Non-pigmented ciliary epithelial cell (primary cell): ENCODE measurements around the gene ARID4A.
"Not testable (repeated sequence)": the region's sequence is repeated elsewhere in the genome, so short reads cannot be mapped to it uniquely, and the experiment has no call there.

Experiments used
- DNase-seq: peaks from one replicate; pipeline ENCODE4 v3.0.0-alpha.2; 2010; ENCODE audit warnings: low read depth

The ARID4A gene

GRCh38 chr14:58291646-58292045, 6.7 kb upstream of the ARID4A start:
- no peak for DNase-seq

- no peak for DNase-seq
These were observed 6.2 kb upstream of the ARID4A start for GRCh38 chr14:58292187-58292586.

GRCh38 chr14:58294201-58294600, 4.2 kb upstream of the ARID4A start:
- no peak for DNase-seq

- DNase-seq = no peak
These were observed 1.6 kb upstream of the ARID4A start for GRCh38 chr14:58296726-58297125.

GRCh38 chr14:58297412-58297761, 968 bp upstream of the ARID4A start:
- DNase-seq = no peak

GRCh38 chr14:58297762-58298476, 436 bp upstream of the ARID4A start:
- peak; percentile 100 for DNase-seq

- no peak for DNase-seq
These were observed 1.3 kb downstream of the ARID4A start for GRCh38 chr14:58299401-58300330.

- no peak for DNase-seq
These were observed 3.1 kb downstream of the ARID4A start for GRCh38 chr14:58301416-58301815.

GRCh38 chr14:58305730-58306129, 7.4 kb downstream of the ARID4A start:
- DNase-seq = no peak

- no peak for DNase-seq
These were observed 9.4 kb downstream of the ARID4A start for GRCh38 chr14:58307597-58308316.

GRCh38 chr14:58309086-58309485, 10.7 kb downstream of the ARID4A start:
- no peak for DNase-seq

GRCh38 chr14:58313699-58314098, 15.3 kb downstream of the ARID4A start:
- DNase-seq = no peak

- no peak for DNase-seq
These were observed 17.3 kb downstream of the ARID4A start for GRCh38 chr14:58315606-58316005.

GRCh38 chr14:58327019-58327418, 28.7 kb downstream of the ARID4A start:
- DNase-seq = no peak

GRCh38 chr14:58331111-58331510, 32.8 kb downstream of the ARID4A start:
- peak; percentile 93 for DNase-seq

GRCh38 chr14:58332561-58332960, 34.2 kb downstream of the ARID4A start:
- no peak for DNase-seq

- not testable (repeated sequence) for DNase-seq
These were observed 41.3 kb downstream of the ARID4A start for GRCh38 chr14:58339666-58340065.

- DNase-seq = no peak
These were observed 42.9 kb downstream of the ARID4A start for GRCh38 chr14:58341152-58341748.

- DNase-seq = not testable (repeated sequence)
These were observed 45.2 kb downstream of the ARID4A start for GRCh38 chr14:58343535-58343934.

- DNase-seq = no peak
These were observed 55.4 kb downstream of the ARID4A start for GRCh38 chr14:58353516-58354299.

- DNase-seq = no peak
These were observed 56.5 kb downstream of the ARID4A start for GRCh38 chr14:58354808-58355207.
